Melanocyte of skin (primary cell): ENCODE results near the gene ATRIP. TPM values are rescaled to one million over a fixed set of nuclear protein-coding genes. Genes with fewer than 3 reads are reported as not detected.

Source experiments
- total RNA-seq, 2 donors: library from RNA; depleted of rRNA; stranded (reverse); fragments of >200 nt; gene quantifications; 2 replicates each; pipeline ENCODE4 v1.2.3, GENCODE V29; 2012

Gene ATRIP
- total RNA-seq, result 1 to 10 TPM; 6.2 to 10.0 TPM

GRCh38 chr3:48446425-48447193, at the start of gene ATRIP:
Gene ATRIP, plus strand, starts transcription at chr3:48446737. Its CDS starts 109 bp downstream, at chr3:48446846.

GRCh38 chr3:48429960-48430707, 16.4 kb upstream of the ATRIP start, which contains the start of gene PLXNB1:
Gene PLXNB1, minus strand, starts transcription at chr3:48430086. Its CDS starts 5,475 bp downstream, at chr3:48424611.

GRCh38 chr3:48439820-48440589, 6.5 kb upstream of the ATRIP start, which contains the start of the genes CCDC51 and TMA7:
Gene CCDC51, minus strand, starts transcription at chr3:48440119. Its CDS starts 4,991 bp downstream, at chr3:48435128.
Gene TMA7, plus strand, starts transcription at chr3:48440257. Its CDS starts 40 bp downstream, at chr3:48440297.

GRCh38 chr3:48504051-48504946, 57.8 kb downstream of the ATRIP start, which contains the start of gene SHISA5:
Gene SHISA5, minus strand, starts transcription at chr3:48504174. Its CDS starts 80 bp downstream, at chr3:48504094.

Other genes starting within 250 kb of the ATRIP start
- not detected for gene CAMP, start 223.2 kb upstream of the ATRIP start, total RNA-seq
- gene ZNF589, start 205.6 kb upstream of the ATRIP start, total RNA-seq, result 10 to 100 TPM; 11.4 to 15.3 TPM
- gene NME6, start 145.4 kb upstream of the ATRIP start, total RNA-seq, result 10 to 100 TPM; 19.6 to 27.6 TPM
- not detected for gene SPINK8, start 113.1 kb upstream of the ATRIP start, total RNA-seq
- under 1 TPM in 1 of 2 donors, not detected in 1; 0.33 TPM for gene FBXW12, start 74.5 kb upstream of the ATRIP start, total RNA-seq
- 10 to 100 TPM in 1 of 2 donors, 1 to 10 TPM in 1; 7.0 to 11.7 TPM for gene PLXNB1, start 16.7 kb upstream of the ATRIP start, total RNA-seq
- gene CCDC51, start 6.6 kb upstream of the ATRIP start, total RNA-seq, result 10 to 100 TPM; 20.3 to 33.0 TPM
- gene TMA7, start 6.5 kb upstream of the ATRIP start, total RNA-seq, result 100 to 1,000 TPM; 130 to 187 TPM
- gene SHISA5, start 57.4 kb downstream of the ATRIP start, total RNA-seq, result 100 to 1,000 TPM; 101 to 125 TPM
- 10 to 100 TPM; 13.8 to 66.3 TPM for gene PFKFB4, start 110.1 kb downstream of the ATRIP start, total RNA-seq
- gene UCN2, start 117.0 kb downstream of the ATRIP start, total RNA-seq, result 10 to 100 TPM in 1 of 2 donors, under 1 TPM in 1; 0.34 to 62.3 TPM
- 1 to 10 TPM; 2.0 to 2.1 TPM for gene COL7A1, start 148.6 kb downstream of the ATRIP start, total RNA-seq
- gene UQCRC1, start 162.9 kb downstream of the ATRIP start, total RNA-seq, result 100 to 1,000 TPM; 317 to 434 TPM
- not detected for gene TMEM89, start 175.0 kb downstream of the ATRIP start, total RNA-seq
- gene SLC26A6, start 188.7 kb downstream of the ATRIP start, total RNA-seq, result 10 to 100 TPM; 40.3 to 65.6 TPM
- 1 to 10 TPM in 1 of 2 donors, under 1 TPM in 1; 0.33 to 1.4 TPM for gene CELSR3, start 216.1 kb downstream of the ATRIP start, total RNA-seq
- 10 to 100 TPM; 13.1 to 16.7 TPM for gene NCKIPSD, start 239.2 kb downstream of the ATRIP start, total RNA-seq